GM12878 (cell line): ENCODE data around the gene CD1B. TPM values are rescaled to one million over a fixed set of nuclear protein-coding genes. Genes with fewer than 3 reads are reported as not detected.

ENCODE experiments used
- ATAC-seq: fragments of 200-7000 bp; cut with Tn5 transposase; 3 replicates; pipeline ENCODE4 v1.9.1; 2020; ENCODE audit warnings: mild to moderate bottlenecking, moderate library complexity
- BruUV-seq: library from RNA; stranded (reverse); fragments of 400-500 nt; replicated peaks from 2 replicates; lab custom pipeline; 2021; lab: Mats Ljungman, UMichigan
- CTCF ChIA-PET: fragments of 300-600 bp; sonication (Branson Sonifier 250); formaldehyde crosslinking; extraction: SDS; loops from one replicate; lab custom pipeline; 2021; ENCODE audit warnings: inconsistent platforms; lab: Yijun Ruan, JAX
- POLR2A ChIA-PET: fragments of 350-600 bp; formaldehyde crosslinking; extraction: SDS; loops from one replicate; lab custom pipeline; 2021; ENCODE audit warnings: inconsistent platforms; lab: Charles Lee
- RAD21 ChIA-PET: fragments of 300-600 bp; sonication (Branson Sonifier 250); formaldehyde crosslinking; loops from one replicate; lab custom pipeline; 2023; ENCODE audit warnings: antibody characterized with exemption; ENCODE audit not compliant: unreplicated experiment; lab: Charles Lee
- SMC1A ChIA-PET: fragments of 300-600 bp; sonication (Branson Sonifier 250); formaldehyde crosslinking; loops from one replicate; lab custom pipeline; 2023; ENCODE audit not compliant: unreplicated experiment, uncharacterized antibody; lab: Charles Lee
- DNase-seq: peaks from one replicate; pipeline ENCODE4 v3.0.0-alpha.2; 2011; ENCODE audit warnings: low read depth, low spot score
- FAIRE-seq: peaks from 3 replicates; lab custom pipeline; 2011; peaks lifted over from hg19 to GRCh38; lab: Jason Lieb, UNC
- H2AFZ ChIP-seq: 2 replicates; pipeline ENCODE4 v1.6.0; 2011; ENCODE audit warnings: low read depth, low read length, control low read depth; ENCODE audit not compliant: control insufficient read depth
- H3K27ac ChIP-seq: 2 replicates; pipeline ENCODE4 v1.5.1; 2011; ENCODE audit warnings: control low read depth; ENCODE audit not compliant: control insufficient read depth, insufficient read depth
- H3K27me3 ChIP-seq, 2 experiments: replicated peaks in 1 of 2; 2 replicates each; pipeline versions ENCODE4 v1.6.0 to v1.6.1; 2011; ENCODE audit warnings: low read length in 1 of 2; ENCODE audit not compliant: control insufficient read depth in 2 of 2, insufficient read depth in 2 of 2
- H3K36me3 ChIP-seq, 2 experiments: 2 replicates each; pipeline ENCODE4 v1.5.1; 2011; ENCODE audit warnings: low read length in 1 of 2; ENCODE audit not compliant: control insufficient read depth in 2 of 2, insufficient read depth in 2 of 2
- H3K4me1 ChIP-seq: 2 replicates; pipeline ENCODE4 v1.6.1; 2011; ENCODE audit warnings: mild to moderate bottlenecking, low read length, moderate library complexity, mixed read lengths; ENCODE audit not compliant: control insufficient read depth, insufficient read depth
- H3K4me2 ChIP-seq: 2 replicates; pipeline ENCODE4 v1.6.0; 2011; ENCODE audit warnings: control low read depth; ENCODE audit not compliant: control insufficient read depth, insufficient read depth
- H3K4me3 ChIP-seq: fragments of 200-600 bp; sonication (generic); 2 replicates; pipeline ENCODE4 v1.5.1; 2016
- H3K79me2 ChIP-seq: 2 replicates; pipeline ENCODE4 v1.6.0; 2011; ENCODE audit warnings: low read length; ENCODE audit not compliant: control insufficient read depth, insufficient read depth
- H3K9ac ChIP-seq: 2 replicates; pipeline ENCODE4 v1.8.0; 2011; ENCODE audit warnings: low read length, control low read depth, mixed read lengths; ENCODE audit not compliant: control insufficient read depth, insufficient read depth
- H3K9me3 ChIP-seq: replicated peaks from 3 replicates; pipeline ENCODE4 v1.5.1; 2011; ENCODE audit warnings: mild to moderate bottlenecking, low read length; ENCODE audit not compliant: control insufficient read depth, insufficient read depth
- H4K20me1 ChIP-seq: 2 replicates; pipeline ENCODE4 v1.6.0; 2011; ENCODE audit not compliant: control insufficient read depth, insufficient read depth
- DPF2 ChIP-seq: fragments of 450-650 bp; IDR thresholded peaks from 2 replicates; pipeline ENCODE4 v1.6.1; 2017; ENCODE audit warnings: mild to moderate bottlenecking
- EED ChIP-seq: sonication (generic); IDR thresholded peaks from 2 replicates; pipeline ENCODE4 v1.6.1; 2016; ENCODE audit warnings: antibody characterized with exemption, low read depth
- HCFC1 ChIP-seq: fragments of 150-350 bp; IDR thresholded peaks from 2 replicates; pipeline ENCODE4 v1.6.1; 2014; ENCODE audit warnings: low read length
- IKZF1 ChIP-seq: fragments of 450-650 bp; conservative IDR thresholded peaks from 2 replicates; pipeline ENCODE4 v1.6.1; 2017; ENCODE audit warnings: antibody characterized with exemption, mild to moderate bottlenecking
- IKZF2 ChIP-seq, 2 experiments: fragments of 450-650 bp; IDR thresholded peaks; 2 replicates each; pipeline ENCODE4 v1.6.1; 2017; ENCODE audit warnings: mild to moderate bottlenecking in 2 of 2, moderate library complexity in 2 of 2
- MTA2 ChIP-seq: fragments of 450-650 bp; IDR thresholded peaks from 2 replicates; pipeline ENCODE4 v1.6.1; 2016; ENCODE audit warnings: low read depth, mild to moderate bottlenecking, moderate library complexity
- NFYA ChIP-seq: IDR thresholded peaks from 2 replicates; pipeline ENCODE4 v1.6.1; 2011; ENCODE audit warnings: low read depth, mild to moderate bottlenecking, low read length, improper control_type of control experiment, borderline replicate concordance
- RB1 ChIP-seq: fragments of 450-650 bp; formaldehyde crosslinking; IDR thresholded peaks from 2 replicates; pipeline ENCODE4 v1.6.1; 2017; ENCODE audit warnings: mild to moderate bottlenecking, borderline replicate concordance
- WRNIP1 ChIP-seq: IDR thresholded peaks from 2 replicates; pipeline ENCODE4 v1.6.1; 2011; ENCODE audit warnings: low read depth, low read length, improper control_type of control experiment, borderline replicate concordance
- WGBS: methylation state at CpG from one replicate; pipeline ENCODE4 v1.1.6; 2016; ENCODE audit warnings: low lambda C conversion rate; ENCODE audit not compliant: insufficient replicate concordance, insufficient coverage; ENCODE audit errors: missing lambda C conversion rate; 5-methylcytosine and 5-hydroxymethylcytosine counted together
- in situ Hi-C: fragments of 300-500 bp; cut with MboI; formaldehyde crosslinking; loops from 9 replicates; pipeline ENCODE4 v1.14.3; 2018; ENCODE audit warnings: mixed read lengths
- intact Hi-C: fragments of 100-400 bp; cut with micrococcal nuclease; formaldehyde crosslinking; loops from one replicate; pipeline ENCODE4 v1.14.2; 2022; ENCODE audit not compliant: unreplicated experiment
- polyA plus RNA-seq, 11 experiments: library from polyadenylated mRNA; depleted of rRNA in 4 of 11; unstranded in 6 of 11; stranded (reverse) in 5 of 11; fragments of >200 nt; fragmentation: Nextera tagmentation in 4 of 11; fragmentation: Illumina TruSeq in 1 of 11; extraction: Ambion mirVana in 4 of 11; extraction: Trizol in 1 of 11; gene quantifications; 1 replicate in 1 of 11; 2 replicates in 10 of 11; pipeline versions ENCODE4 v1.2.1 to v1.2.3, GENCODE V29; 2011 to 2016; ENCODE audit warnings: inconsistent platforms in 2 of 11, missing spikeins in 2 of 11, low read depth in 1 of 11
- total RNA-seq, 4 experiments: library from RNA; depleted of rRNA in 3 of 4; stranded (reverse); fragments of >200 nt in 3 of 4; fragmentation: Illumina TruSeq in 1 of 4; extraction: Trizol in 1 of 4; gene quantifications; 2 replicates each; pipeline versions ENCODE4 v1.2.1 to v1.2.3, GENCODE V29; 2013 to 2021
- TF ChIP-seq, protein P1 (sequence below): fragments of 450-650 bp; formaldehyde crosslinking; IDR thresholded peaks from 2 replicates; pipeline ENCODE4 v1.5.0; 2022; ENCODE audit warnings: mild to moderate bottlenecking, missing genetic modification characterization
- TF ChIP-seq, protein P2 (sequence below): fragments of 450-650 bp; IDR thresholded peaks from 2 replicates; pipeline ENCODE4 v1.6.1; 2017; ENCODE audit warnings: low read depth, mild to moderate bottlenecking, moderate library complexity
- TF ChIP-seq, protein P3 (sequence below): IDR thresholded peaks from 2 replicates; pipeline ENCODE4 v1.6.1; 2012; ENCODE audit warnings: low read length, inconsistent platforms
- TF ChIP-seq, protein P4 (sequence below): IDR thresholded peaks from 2 replicates; pipeline ENCODE4 v1.6.1; 2011; ENCODE audit warnings: borderline replicate concordance, low read depth, mild to moderate bottlenecking, moderate library complexity, low read length; ENCODE audit not compliant: insufficient read depth, poor library complexity, severe bottlenecking
- TF ChIP-seq, protein P5 (sequence below): fragments of 450-650 bp; IDR thresholded peaks from 2 replicates; pipeline ENCODE4 v1.6.1; 2017; ENCODE audit warnings: mild to moderate bottlenecking

The CD1B gene
- total and polyA plus RNA-seq, 10 of the 15 experiments (the other 5 are each of a cell fraction or from before 2014, with no cell fraction given): not detected

DNA sequence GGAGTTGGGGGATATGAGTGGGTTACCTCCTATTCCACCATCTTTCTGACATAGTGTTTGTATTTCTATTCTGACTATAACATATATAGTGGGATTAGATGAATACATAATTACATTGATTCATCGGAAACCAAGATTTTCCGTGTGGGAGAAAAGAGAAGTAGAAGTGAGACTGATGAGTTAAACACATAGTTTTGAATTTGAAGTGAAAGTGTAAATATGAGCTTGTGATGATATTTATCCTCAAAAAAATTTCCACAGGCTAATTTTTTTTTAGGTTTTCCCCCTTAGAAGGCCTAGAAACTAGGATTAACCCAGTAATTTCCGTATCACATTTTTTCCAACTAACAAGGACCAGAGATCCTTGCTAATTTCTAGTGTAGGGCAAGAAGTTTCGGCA, 6.9 kb downstream of the CD1B start:
- H3K4me1 ChIP-seq: peaks cover 9% of the 10 kb centered on the region
- DNase-seq (no peak), FAIRE-seq (no peak), ATAC-seq (peak; percentile 47)
- WGBS: 2% methylated on average over 4 of the region's 4 CpGs
- H3K27me3 ChIP-seq: no peaks in the 10 kb centered on the region
- no TSS peak for BruUV-seq
- H3K4me2 ChIP-seq: no peak overlapping the region
- ChIA-PET SMC1A (interaction anchor here (0.6 to 2.5 kb wide), 9 partner anchors 34 to 672 kb away, joined by 3 to 16 read pairs (median 5); partner anchors contain the start of gene CD1C), CTCF (interaction anchor here (1.0 to 12.2 kb wide), 7 partner anchors 21 to 673 kb away, joined by 3 to 267 read pairs (median 4); partner anchors contain the start of gene CD1C), POLR2A (no interaction called here), RAD21 (interaction anchor here (0.8 to 10.6 kb wide), 5 partner anchors 34 to 120 kb away, joined by 3 to 179 read pairs (median 10); partner anchors contain the start of gene CD1C)
- no peaks in the 10 kb centered on the region for H3K36me3 ChIP-seq
- no peak overlapping the region for H3K27ac ChIP-seq
- no peak overlapping the region for H2AFZ ChIP-seq
- H3K4me3 ChIP-seq: no peak overlapping the region
- intact Hi-C loops (no loop called here), in situ Hi-C loops (no loop called here)
- no peaks in the 10 kb centered on the region for H3K79me2 ChIP-seq
- no peaks in the 10 kb centered on the region for H4K20me1 ChIP-seq
- peaks cover 4% of the 10 kb centered on the region; the same call in 1 of the 3 replicates for H3K9me3 ChIP-seq
- H3K9ac ChIP-seq: no peak overlapping the region
- TF ChIP-seq, protein P1, sequence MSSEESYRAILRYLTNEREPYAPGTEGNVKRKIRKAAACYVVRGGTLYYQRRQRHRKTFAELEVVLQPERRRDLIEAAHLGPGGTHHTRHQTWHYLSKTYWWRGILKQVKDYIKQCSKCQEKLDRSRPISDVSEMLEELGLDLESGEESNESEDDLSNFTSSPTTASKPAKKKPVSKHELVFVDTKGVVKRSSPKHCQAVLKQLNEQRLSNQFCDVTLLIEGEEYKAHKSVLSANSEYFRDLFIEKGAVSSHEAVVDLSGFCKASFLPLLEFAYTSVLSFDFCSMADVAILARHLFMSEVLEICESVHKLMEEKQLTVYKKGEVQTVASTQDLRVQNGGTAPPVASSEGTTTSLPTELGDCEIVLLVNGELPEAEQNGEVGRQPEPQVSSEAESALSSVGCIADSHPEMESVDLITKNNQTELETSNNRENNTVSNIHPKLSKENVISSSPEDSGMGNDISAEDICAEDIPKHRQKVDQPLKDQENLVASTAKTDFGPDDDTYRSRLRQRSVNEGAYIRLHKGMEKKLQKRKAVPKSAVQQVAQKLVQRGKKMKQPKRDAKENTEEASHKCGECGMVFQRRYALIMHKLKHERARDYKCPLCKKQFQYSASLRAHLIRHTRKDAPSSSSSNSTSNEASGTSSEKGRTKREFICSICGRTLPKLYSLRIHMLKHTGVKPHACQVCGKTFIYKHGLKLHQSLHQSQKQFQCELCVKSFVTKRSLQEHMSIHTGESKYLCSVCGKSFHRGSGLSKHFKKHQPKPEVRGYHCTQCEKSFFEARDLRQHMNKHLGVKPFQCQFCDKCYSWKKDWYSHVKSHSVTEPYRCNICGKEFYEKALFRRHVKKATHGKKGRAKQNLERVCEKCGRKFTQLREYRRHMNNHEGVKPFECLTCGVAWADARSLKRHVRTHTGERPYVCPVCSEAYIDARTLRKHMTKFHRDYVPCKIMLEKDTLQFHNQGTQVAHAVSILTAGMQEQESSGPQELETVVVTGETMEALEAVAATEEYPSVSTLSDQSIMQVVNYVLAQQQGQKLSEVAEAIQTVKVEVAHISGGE (CRISPR knock-in tag): no peak
- TF ChIP-seq RB1: no peak
- TF ChIP-seq, protein P2, sequence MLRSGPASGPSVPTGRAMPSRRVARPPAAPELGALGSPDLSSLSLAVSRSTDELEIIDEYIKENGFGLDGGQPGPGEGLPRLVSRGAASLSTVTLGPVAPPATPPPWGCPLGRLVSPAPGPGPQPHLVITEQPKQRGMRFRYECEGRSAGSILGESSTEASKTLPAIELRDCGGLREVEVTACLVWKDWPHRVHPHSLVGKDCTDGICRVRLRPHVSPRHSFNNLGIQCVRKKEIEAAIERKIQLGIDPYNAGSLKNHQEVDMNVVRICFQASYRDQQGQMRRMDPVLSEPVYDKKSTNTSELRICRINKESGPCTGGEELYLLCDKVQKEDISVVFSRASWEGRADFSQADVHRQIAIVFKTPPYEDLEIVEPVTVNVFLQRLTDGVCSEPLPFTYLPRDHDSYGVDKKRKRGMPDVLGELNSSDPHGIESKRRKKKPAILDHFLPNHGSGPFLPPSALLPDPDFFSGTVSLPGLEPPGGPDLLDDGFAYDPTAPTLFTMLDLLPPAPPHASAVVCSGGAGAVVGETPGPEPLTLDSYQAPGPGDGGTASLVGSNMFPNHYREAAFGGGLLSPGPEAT: 0 out of 2 replicates have a peak, but pooled peaks have one; percentile 34
- TF ChIP-seq MTA2: peak; percentile 25; the same call in 1 of the 2 replicates
- TF ChIP-seq, protein P3, sequence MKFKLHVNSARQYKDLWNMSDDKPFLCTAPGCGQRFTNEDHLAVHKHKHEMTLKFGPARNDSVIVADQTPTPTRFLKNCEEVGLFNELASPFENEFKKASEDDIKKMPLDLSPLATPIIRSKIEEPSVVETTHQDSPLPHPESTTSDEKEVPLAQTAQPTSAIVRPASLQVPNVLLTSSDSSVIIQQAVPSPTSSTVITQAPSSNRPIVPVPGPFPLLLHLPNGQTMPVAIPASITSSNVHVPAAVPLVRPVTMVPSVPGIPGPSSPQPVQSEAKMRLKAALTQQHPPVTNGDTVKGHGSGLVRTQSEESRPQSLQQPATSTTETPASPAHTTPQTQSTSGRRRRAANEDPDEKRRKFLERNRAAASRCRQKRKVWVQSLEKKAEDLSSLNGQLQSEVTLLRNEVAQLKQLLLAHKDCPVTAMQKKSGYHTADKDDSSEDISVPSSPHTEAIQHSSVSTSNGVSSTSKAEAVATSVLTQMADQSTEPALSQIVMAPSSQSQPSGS: peak; percentile 61; the same call in 1 of the 2 replicates
- peak; percentile 22; the same call in 1 of the 2 replicates for TF ChIP-seq EED
- no peak for TF ChIP-seq WRNIP1
- peak; percentile 52 to 68; a peak in 3 of 4 replicates for TF ChIP-seq IKZF2 (IDR thresholded peaks at IDR 0.05)
- peak; percentile 59 for TF ChIP-seq IKZF1
- no peak for TF ChIP-seq HCFC1
- no peak for TF ChIP-seq NFYA
- TF ChIP-seq, protein P4, sequence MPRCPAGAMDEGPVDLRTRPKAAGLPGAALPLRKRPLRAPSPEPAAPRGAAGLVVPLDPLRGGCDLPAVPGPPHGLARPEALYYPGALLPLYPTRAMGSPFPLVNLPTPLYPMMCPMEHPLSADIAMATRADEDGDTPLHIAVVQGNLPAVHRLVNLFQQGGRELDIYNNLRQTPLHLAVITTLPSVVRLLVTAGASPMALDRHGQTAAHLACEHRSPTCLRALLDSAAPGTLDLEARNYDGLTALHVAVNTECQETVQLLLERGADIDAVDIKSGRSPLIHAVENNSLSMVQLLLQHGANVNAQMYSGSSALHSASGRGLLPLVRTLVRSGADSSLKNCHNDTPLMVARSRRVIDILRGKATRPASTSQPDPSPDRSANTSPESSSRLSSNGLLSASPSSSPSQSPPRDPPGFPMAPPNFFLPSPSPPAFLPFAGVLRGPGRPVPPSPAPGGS: no peak
- 0 out of 2 replicates have a peak, but pooled peaks have one; percentile 14 for TF ChIP-seq DPF2
- TF ChIP-seq, protein P5, sequence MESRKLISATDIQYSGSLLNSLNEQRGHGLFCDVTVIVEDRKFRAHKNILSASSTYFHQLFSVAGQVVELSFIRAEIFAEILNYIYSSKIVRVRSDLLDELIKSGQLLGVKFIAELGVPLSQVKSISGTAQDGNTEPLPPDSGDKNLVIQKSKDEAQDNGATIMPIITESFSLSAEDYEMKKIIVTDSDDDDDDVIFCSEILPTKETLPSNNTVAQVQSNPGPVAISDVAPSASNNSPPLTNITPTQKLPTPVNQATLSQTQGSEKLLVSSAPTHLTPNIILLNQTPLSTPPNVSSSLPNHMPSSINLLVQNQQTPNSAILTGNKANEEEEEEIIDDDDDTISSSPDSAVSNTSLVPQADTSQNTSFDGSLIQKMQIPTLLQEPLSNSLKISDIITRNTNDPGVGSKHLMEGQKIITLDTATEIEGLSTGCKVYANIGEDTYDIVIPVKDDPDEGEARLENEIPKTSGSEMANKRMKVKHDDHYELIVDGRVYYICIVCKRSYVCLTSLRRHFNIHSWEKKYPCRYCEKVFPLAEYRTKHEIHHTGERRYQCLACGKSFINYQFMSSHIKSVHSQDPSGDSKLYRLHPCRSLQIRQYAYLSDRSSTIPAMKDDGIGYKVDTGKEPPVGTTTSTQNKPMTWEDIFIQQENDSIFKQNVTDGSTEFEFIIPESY: no peak
